PC-3 (cell line): ENCODE data around the gene IL17RB. TPM values are rescaled to one million over a fixed set of nuclear protein-coding genes. Genes with fewer than 3 reads are reported as not detected.

ENCODE experiments used
- ATAC-seq: fragments of 200-7000 bp; cut with Tn5 transposase; 2 replicates; pipeline ENCODE4 v1.9.1; 2020; ENCODE audit warnings: mild to moderate bottlenecking, moderate library complexity
- BruUV-seq: library from RNA; stranded (reverse); fragments of 400-500 nt; replicated peaks from 2 replicates; lab custom pipeline; 2021; lab: Mats Ljungman, UMichigan
- CTCF ChIA-PET: fragments of 300-600 bp; sonication (Branson Sonifier 250); formaldehyde crosslinking; loops from one replicate; lab custom pipeline; 2022; ENCODE audit warnings: antibody characterized with exemption; lab: Charles Lee
- POLR2A ChIA-PET: fragments of 300-600 bp; sonication (Branson Sonifier 250); formaldehyde crosslinking; loops from one replicate; lab custom pipeline; 2022; ENCODE audit warnings: antibody characterized with exemption; ENCODE audit not compliant: unreplicated experiment; lab: Charles Lee
- DNase-seq: peaks from one replicate; pipeline ENCODE4 v3.0.0-alpha.2; 2015
- H2AFZ ChIP-seq: fragments of 300-600 bp; sonication (generic); 2 replicates; pipeline ENCODE4 v1.6.0; 2016; ENCODE audit warnings: antibody characterized with exemption, low read length
- H3F3A ChIP-seq: fragments of 300-600 bp; sonication (generic); one replicate; pipeline ENCODE4 v1.6.0; 2017; ENCODE audit warnings: antibody characterized with exemption, low read length, control low read depth, mild to moderate bottlenecking; ENCODE audit not compliant: unreplicated experiment
- H3K27ac ChIP-seq: fragments of 300-600 bp; sonication (generic); 2 replicates; pipeline ENCODE4 v1.5.1; 2016; ENCODE audit warnings: mild to moderate bottlenecking, low read length
- H3K27me3 ChIP-seq: fragments of 300-600 bp; sonication (generic); 2 replicates; pipeline ENCODE4 v1.6.1; 2016; ENCODE audit warnings: low read length, mixed read lengths
- H3K36me3 ChIP-seq: fragments of 300-600 bp; sonication (generic); 2 replicates; pipeline ENCODE4 v1.6.1; 2016; ENCODE audit warnings: low read depth, mixed run types, low read length, mixed read lengths
- H3K4me1 ChIP-seq: fragments of 300-600 bp; sonication (generic); 2 replicates; pipeline ENCODE4 v1.5.1; 2016; ENCODE audit warnings: low read length; ENCODE audit not compliant: insufficient read depth
- H3K4me2 ChIP-seq: fragments of 300-600 bp; sonication (generic); 2 replicates; pipeline ENCODE4 v1.6.0; 2016; ENCODE audit warnings: low read length
- H3K4me3 ChIP-seq: fragments of 300-600 bp; sonication (generic); 2 replicates; pipeline ENCODE4 v1.5.1; 2016; ENCODE audit warnings: mild to moderate bottlenecking, low read length, mixed read lengths
- H3K79me2 ChIP-seq: fragments of 300-600 bp; sonication (generic); 2 replicates; pipeline ENCODE4 v1.6.1; 2017; ENCODE audit warnings: low read length, mixed read lengths
- H3K9ac ChIP-seq: fragments of 300-600 bp; sonication (generic); 2 replicates; pipeline ENCODE4 v1.6.0; 2016; ENCODE audit warnings: mild to moderate bottlenecking, low read length
- H3K9me2 ChIP-seq: fragments of 300-600 bp; sonication (generic); replicated peaks from 2 replicates; pipeline ENCODE4 v1.6.1; 2016; ENCODE audit warnings: mixed run types, low read length, mixed read lengths
- H3K9me3 ChIP-seq: fragments of 300-600 bp; sonication (generic); 2 replicates; pipeline ENCODE4 v1.6.1; 2016; ENCODE audit warnings: low read length, mixed read lengths
- H4K20me1 ChIP-seq: fragments of 300-600 bp; sonication (generic); 2 replicates; pipeline ENCODE4 v1.6.1; 2016; ENCODE audit warnings: low read length, mixed read lengths
- EZH2 ChIP-seq: fragments of 300-600 bp; sonication (generic); IDR thresholded peaks from one replicate; pipeline ENCODE4 v1.6.1; 2017; ENCODE audit warnings: antibody characterized with exemption, mild to moderate bottlenecking, low read length; ENCODE audit not compliant: unreplicated experiment
- EZH2phosphoT487 ChIP-seq: fragments of 300-600 bp; sonication (generic); IDR thresholded peaks from 2 replicates; pipeline ENCODE4 v1.6.1; 2018; ENCODE audit warnings: mild to moderate bottlenecking, antibody characterized with exemption, low read length, borderline replicate concordance
- intact Hi-C: fragments of 100-400 bp; cut with micrococcal nuclease; formaldehyde crosslinking; loops from 2 replicates; pipeline ENCODE4 v1.9.0; 2023
- total RNA-seq: library from RNA; depleted of rRNA; stranded (reverse); fragments of >200 nt; gene quantifications from 2 replicates; pipeline ENCODE4 v1.2.3, GENCODE V29; 2014
- TF ChIP-seq, protein P1 (sequence below): fragments of 300-600 bp; sonication (generic); conservative IDR thresholded peaks from 2 replicates; pipeline ENCODE4 v1.5.1; 2017; ENCODE audit warnings: antibody characterized with exemption, low read depth, mild to moderate bottlenecking, low read length

The IL17RB gene
- total RNA-seq, 1 experiment from 2014 or later: 2.3 TPM

DNA sequence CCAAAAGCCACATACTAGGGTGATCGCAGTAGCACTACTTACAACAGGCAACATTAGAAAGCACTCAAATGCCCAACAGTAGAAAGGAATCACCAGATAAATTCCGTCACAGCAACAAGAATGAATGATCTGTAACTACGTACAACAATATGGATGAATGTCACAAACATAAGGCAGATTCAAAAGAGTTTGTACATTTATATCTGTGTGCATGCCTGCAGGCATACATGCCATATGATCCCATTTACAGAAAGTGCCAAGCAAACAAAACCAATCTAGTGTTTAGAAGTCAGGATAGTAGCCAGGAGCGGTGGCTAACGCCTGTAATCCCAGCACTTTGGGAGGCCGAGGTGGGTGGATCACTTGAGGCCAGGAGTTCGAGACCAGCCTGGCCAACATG lies 3.5 kb downstream of the IL17RB start:
- DNase-seq (no peak), ATAC-seq (no peak)
- intact Hi-C loops: no loop called here
- Histone ChIP-seq H3K9me2 (no peaks in the 10 kb centered on the region), H3K4me1 (peaks cover 6% of the 10 kb centered on the region; the same call in 1 of the 2 replicates), H3F3A (no peaks in the 10 kb centered on the region), H3K4me2 (no peak overlapping the region), H4K20me1 (no peaks in the 10 kb centered on the region), H3K9ac (no peak overlapping the region), H3K27me3 (peaks cover 19% of the 10 kb centered on the region), H3K27ac (no peak overlapping the region), H2AFZ (no peak overlapping the region), H3K36me3 (no peaks in the 10 kb centered on the region), H3K4me3 (no peak overlapping the region), H3K79me2 (no peaks in the 10 kb centered on the region), H3K9me3 (no peaks in the 10 kb centered on the region)
- TF ChIP-seq, protein P1, sequence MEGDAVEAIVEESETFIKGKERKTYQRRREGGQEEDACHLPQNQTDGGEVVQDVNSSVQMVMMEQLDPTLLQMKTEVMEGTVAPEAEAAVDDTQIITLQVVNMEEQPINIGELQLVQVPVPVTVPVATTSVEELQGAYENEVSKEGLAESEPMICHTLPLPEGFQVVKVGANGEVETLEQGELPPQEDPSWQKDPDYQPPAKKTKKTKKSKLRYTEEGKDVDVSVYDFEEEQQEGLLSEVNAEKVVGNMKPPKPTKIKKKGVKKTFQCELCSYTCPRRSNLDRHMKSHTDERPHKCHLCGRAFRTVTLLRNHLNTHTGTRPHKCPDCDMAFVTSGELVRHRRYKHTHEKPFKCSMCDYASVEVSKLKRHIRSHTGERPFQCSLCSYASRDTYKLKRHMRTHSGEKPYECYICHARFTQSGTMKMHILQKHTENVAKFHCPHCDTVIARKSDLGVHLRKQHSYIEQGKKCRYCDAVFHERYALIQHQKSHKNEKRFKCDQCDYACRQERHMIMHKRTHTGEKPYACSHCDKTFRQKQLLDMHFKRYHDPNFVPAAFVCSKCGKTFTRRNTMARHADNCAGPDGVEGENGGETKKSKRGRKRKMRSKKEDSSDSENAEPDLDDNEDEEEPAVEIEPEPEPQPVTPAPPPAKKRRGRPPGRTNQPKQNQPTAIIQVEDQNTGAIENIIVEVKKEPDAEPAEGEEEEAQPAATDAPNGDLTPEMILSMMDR: no peak
- CTCF ChIA-PET: no interaction called here
- POLR2A ChIA-PET: no interaction called here
- BruUV-seq: no TSS peak

DNA sequence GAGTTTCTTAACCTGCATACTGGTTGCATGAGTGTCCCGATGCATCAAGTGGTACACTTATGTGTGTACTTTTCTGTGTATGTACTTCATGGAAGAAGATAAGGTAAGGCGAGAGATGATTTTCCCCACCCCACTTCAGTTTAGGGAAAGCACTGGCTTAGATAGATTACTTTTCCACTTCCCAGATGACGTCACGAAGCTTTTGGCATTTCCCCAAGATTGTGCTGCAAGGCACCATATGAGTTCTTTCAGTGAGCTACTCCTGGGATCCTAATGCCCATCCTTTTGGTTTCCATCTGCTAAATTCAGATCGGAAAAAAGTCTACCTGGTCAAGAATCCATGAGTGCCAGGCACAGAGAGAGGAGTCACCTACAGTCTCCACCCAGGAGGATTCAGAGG lies 4.5 kb downstream of the IL17RB start:
- intact Hi-C loops: no loop called here
- POLR2A ChIA-PET: no interaction called here

DNA sequence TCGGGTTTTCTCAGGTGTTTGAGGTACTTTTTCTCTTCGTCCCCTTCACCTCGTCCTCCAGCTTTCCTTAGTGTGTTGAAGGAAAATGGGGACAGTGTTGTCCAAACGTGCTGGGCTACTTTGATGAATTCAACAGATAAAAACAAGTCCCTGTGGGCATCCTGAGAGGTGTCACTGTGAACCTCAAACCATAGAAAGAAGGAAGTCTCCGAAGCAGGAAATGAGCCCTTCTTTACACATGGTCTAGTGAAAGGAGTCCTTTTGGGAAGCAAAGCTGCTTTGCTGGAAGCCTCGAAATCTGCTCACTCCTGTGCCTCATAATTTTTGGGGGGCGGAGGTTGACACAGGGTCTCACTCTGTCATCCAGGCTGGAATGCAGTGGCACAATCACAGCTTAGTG lies 10.6 kb downstream of the IL17RB start:
- DNase-seq (no peak), ATAC-seq (no peak)
- H3K36me3 ChIP-seq: 0 out of 2 replicates have a peak, but pooled peaks cover 3% of the 10 kb centered on the region
- H3K4me2 ChIP-seq: no peak overlapping the region
- no peaks in the 10 kb centered on the region for H3K27me3 ChIP-seq
- no peak overlapping the region for H2AFZ ChIP-seq
- no peak overlapping the region for H3K27ac ChIP-seq
- BruUV-seq: no TSS peak
- ChIA-PET CTCF (no interaction called here), POLR2A (no interaction called here)
- no peak overlapping the region for H3K4me3 ChIP-seq
- TF ChIP-seq, protein P1: no peak
- TF ChIP-seq EZH2 (no peak), EZH2phosphoT487 (no peak)
- intact Hi-C loops: no loop called here
- H3K79me2 ChIP-seq: no peaks in the 10 kb centered on the region
- no peaks in the 10 kb centered on the region for H4K20me1 ChIP-seq
- no peaks in the 10 kb centered on the region for H3K9me3 ChIP-seq
- H3K4me1 ChIP-seq: no peaks in the 10 kb centered on the region
- H3F3A ChIP-seq: no peaks in the 10 kb centered on the region
- H3K9ac ChIP-seq: no peak overlapping the region
- H3K9me2 ChIP-seq: no peaks in the 10 kb centered on the region

More for the DNA sequence above, 4.5 kb downstream of the IL17RB start:
- no TSS peak for BruUV-seq
- Histone ChIP-seq H3K9ac (no peak overlapping the region), H3K9me3 (no peaks in the 10 kb centered on the region), H3K27ac (no peak overlapping the region), H3K4me2 (no peak overlapping the region), H4K20me1 (no peaks in the 10 kb centered on the region), H3K27me3 (peaks cover 12% of the 10 kb centered on the region), H3K36me3 (no peaks in the 10 kb centered on the region), H3K4me3 (no peak overlapping the region), H3K4me1 (no peaks in the 10 kb centered on the region), H2AFZ (no peak overlapping the region), H3K9me2 (no peaks in the 10 kb centered on the region), H3F3A (no peaks in the 10 kb centered on the region), H3K79me2 (no peaks in the 10 kb centered on the region)
- ATAC-seq (no peak), DNase-seq (no peak)
- CTCF ChIA-PET: no interaction called here
- TF ChIP-seq EZH2 (no peak), EZH2phosphoT487 (no peak)
- TF ChIP-seq, protein P1: no peak
